ENCODE measurements around the gene HOXC5. TPM values are rescaled to one million over a fixed set of nuclear protein-coding genes. Genes with fewer than 3 reads are reported as not detected.

The HOXC5 gene
- total RNA-seq, 2 donors from 2014 or later, result not detected

DNA sequence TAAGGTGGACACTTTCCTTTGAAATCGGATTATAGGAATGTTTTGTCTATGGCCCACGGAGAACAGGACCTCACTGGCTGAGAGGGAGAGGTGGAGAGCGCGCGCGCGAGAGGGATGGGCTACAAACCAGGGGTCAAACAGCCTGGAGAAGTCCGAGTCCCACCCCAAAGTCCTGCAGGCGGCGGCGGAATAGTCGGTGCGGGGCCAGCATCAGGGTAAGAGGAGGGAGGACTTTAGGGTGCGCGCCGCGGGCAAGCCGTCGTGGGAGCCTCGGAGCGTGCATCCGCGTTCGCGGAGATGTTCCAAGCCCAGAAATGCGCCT lies 27.4 kb upstream of the HOXC5 start:
- H3K36me3 Mint-ChIP-seq (ENCODE audit: low read depth), result no peaks in the 10 kb centered on the region
- Histone ChIP-seq H3K36me3 (ENCODE audit: control insufficient read depth, insufficient read depth, low read length) (no peaks in the 10 kb centered on the region), H3K27ac (ENCODE audit: low read depth, low read length) (no peak overlapping the region), H3K4me1 (ENCODE audit: control insufficient read depth, insufficient read depth, low read length) (no peaks in the 10 kb centered on the region), H3K9ac (ENCODE audit: extremely low read depth, low read length, poor library complexity, severe bottlenecking) (no peak overlapping the region), H3K9me3 (ENCODE audit: control insufficient read depth, low read length) (no peaks in the 10 kb centered on the region), H3K27me3 (ENCODE audit: control insufficient read depth, insufficient read depth, low read length, poor library complexity, severe bottlenecking) (peaks cover 99% of the 10 kb centered on the region), H3K4me3 (ENCODE audit: low read length) (no peak overlapping the region)
- H3K4me3 Mint-ChIP-seq, result no peak overlapping the region
- peaks cover 3% of the 10 kb centered on the region for H3K4me1 Mint-ChIP-seq
- peaks cover 99% of the 10 kb centered on the region for H3K27me3 Mint-ChIP-seq (ENCODE audit: insufficient read depth)
- H3K9me3 Mint-ChIP-seq, result no peaks in the 10 kb centered on the region
- no peak overlapping the region for H3K27ac Mint-ChIP-seq
- TF ChIP-seq, protein P1, sequence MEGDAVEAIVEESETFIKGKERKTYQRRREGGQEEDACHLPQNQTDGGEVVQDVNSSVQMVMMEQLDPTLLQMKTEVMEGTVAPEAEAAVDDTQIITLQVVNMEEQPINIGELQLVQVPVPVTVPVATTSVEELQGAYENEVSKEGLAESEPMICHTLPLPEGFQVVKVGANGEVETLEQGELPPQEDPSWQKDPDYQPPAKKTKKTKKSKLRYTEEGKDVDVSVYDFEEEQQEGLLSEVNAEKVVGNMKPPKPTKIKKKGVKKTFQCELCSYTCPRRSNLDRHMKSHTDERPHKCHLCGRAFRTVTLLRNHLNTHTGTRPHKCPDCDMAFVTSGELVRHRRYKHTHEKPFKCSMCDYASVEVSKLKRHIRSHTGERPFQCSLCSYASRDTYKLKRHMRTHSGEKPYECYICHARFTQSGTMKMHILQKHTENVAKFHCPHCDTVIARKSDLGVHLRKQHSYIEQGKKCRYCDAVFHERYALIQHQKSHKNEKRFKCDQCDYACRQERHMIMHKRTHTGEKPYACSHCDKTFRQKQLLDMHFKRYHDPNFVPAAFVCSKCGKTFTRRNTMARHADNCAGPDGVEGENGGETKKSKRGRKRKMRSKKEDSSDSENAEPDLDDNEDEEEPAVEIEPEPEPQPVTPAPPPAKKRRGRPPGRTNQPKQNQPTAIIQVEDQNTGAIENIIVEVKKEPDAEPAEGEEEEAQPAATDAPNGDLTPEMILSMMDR (conservative IDR thresholded peaks at IDR 0.05), result no peak
- 7 to 11% methylated on average over 19 to 26 of the region's 26 CpGs for WGBS, 2 experiments (ENCODE audit: insufficient coverage in 1 of 2, insufficient read length in 1 of 2)
- DNase-seq, result peak; percentile 73

DNA sequence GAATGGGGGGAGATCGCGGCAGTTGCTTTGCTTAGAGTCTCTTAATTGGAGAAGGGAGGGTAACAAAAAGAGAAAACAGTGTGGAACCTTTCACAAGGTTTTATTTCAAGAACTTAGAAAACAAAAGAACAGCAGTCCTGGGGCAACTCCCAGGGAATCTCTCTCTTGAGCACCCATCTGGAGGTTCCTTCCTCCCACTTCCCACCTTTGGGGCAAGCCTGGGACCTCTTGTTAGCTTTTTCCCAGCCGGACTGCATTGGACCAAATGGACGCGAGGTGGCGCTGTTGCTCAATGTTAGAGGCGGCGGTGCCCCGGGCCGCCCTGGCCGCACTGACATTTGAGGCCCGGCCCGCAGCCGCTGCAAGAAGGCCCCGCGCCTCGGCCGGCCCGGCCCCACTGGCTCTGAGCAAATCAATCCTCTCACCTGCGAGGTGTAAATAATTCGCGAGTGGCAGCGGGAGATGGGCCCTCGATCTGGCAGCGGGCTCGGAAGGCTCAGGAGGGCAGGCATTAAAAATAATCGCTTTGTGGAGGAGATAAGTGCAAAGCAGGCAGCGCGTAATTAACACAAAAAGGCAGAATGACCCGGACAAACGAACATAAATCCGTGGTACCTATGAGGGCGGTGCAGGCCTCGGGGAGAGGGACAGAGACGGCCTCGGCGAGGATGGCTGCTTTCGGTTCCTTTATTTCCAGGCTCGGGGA lies 26.8 kb upstream of the HOXC5 start:
- Histone ChIP-seq H3K4me3 (ENCODE audit: low read length) (no peak overlapping the region), H3K27ac (ENCODE audit: low read depth, low read length) (no peak overlapping the region), H3K27me3 (ENCODE audit: control insufficient read depth, insufficient read depth, low read length, poor library complexity, severe bottlenecking) (peaks cover 99% of the 10 kb centered on the region), H3K9ac (ENCODE audit: extremely low read depth, low read length, poor library complexity, severe bottlenecking) (no peak overlapping the region), H3K4me1 (ENCODE audit: control insufficient read depth, insufficient read depth, low read length) (no peaks in the 10 kb centered on the region), H3K9me3 (ENCODE audit: control insufficient read depth, low read length) (no peaks in the 10 kb centered on the region), H3K36me3 (ENCODE audit: control insufficient read depth, insufficient read depth, low read length) (no peaks in the 10 kb centered on the region)
- peak; percentile 99 for DNase-seq
- Mint-ChIP-seq H3K9me3 (no peaks in the 10 kb centered on the region), H3K27me3 (ENCODE audit: insufficient read depth) (peaks cover 99% of the 10 kb centered on the region), H3K36me3 (ENCODE audit: low read depth) (no peaks in the 10 kb centered on the region), H3K4me3 (no peak overlapping the region), H3K4me1 (peaks cover 3% of the 10 kb centered on the region), H3K27ac (no peak overlapping the region)
- TF ChIP-seq, protein P1 (conservative IDR thresholded peaks at IDR 0.05), result peak; percentile 95
- 10 to 15% methylated on average over 28 to 39 of the region's 39 CpGs for WGBS, 2 experiments (ENCODE audit: insufficient coverage in 1 of 2, insufficient read length in 1 of 2)

DNA sequence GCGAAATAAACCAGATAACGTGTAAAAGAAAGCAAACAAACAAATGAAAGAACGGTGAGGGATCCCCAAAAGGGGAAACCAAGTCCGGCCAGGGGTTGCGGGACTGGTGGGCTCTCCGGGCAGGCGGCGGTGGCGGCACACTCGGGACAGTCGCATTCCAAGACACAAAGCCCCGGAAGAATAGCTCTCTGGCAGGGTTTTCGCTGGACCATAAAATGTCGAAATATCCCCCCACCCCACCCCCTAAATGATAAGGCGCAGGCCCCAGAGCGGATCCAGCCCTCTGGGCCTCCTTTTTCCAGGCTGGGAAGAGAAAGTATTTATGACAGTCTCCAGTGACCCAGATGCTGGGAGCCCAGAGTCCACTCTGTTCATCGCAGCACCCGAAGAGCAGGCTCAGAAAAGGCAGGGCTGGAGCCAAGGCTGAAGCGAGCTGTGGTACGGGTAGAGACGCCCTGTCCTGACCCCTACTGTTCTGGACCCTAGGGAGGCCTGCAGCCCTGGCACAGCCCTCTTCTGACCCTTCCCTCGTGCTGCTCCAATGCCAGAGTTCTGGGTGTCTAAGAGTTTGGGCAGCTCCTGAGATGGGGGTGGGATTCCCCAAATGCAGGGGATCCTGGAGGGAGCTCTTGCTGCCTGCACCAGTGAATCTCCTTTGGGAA lies 26.2 kb upstream of the HOXC5 start:
- Histone ChIP-seq H3K9ac (ENCODE audit: extremely low read depth, low read length, poor library complexity, severe bottlenecking) (no peak overlapping the region), H3K27me3 (ENCODE audit: control insufficient read depth, insufficient read depth, low read length, poor library complexity, severe bottlenecking) (peaks cover 99% of the 10 kb centered on the region), H3K4me3 (ENCODE audit: low read length) (no peak overlapping the region), H3K27ac (ENCODE audit: low read depth, low read length) (no peak overlapping the region), H3K4me1 (ENCODE audit: control insufficient read depth, insufficient read depth, low read length) (no peaks in the 10 kb centered on the region), H3K36me3 (ENCODE audit: control insufficient read depth, insufficient read depth, low read length) (no peaks in the 10 kb centered on the region), H3K9me3 (ENCODE audit: control insufficient read depth, low read length) (no peaks in the 10 kb centered on the region)
- H3K9me3 Mint-ChIP-seq, result no peaks in the 10 kb centered on the region
- H3K36me3 Mint-ChIP-seq (ENCODE audit: low read depth), result no peaks in the 10 kb centered on the region
- TF ChIP-seq, protein P1 (conservative IDR thresholded peaks at IDR 0.05), result no peak
- no peak for DNase-seq
- H3K4me3 Mint-ChIP-seq, result no peak overlapping the region
- peaks cover 3% of the 10 kb centered on the region for H3K4me1 Mint-ChIP-seq
- peaks cover 99% of the 10 kb centered on the region for H3K27me3 Mint-ChIP-seq (ENCODE audit: insufficient read depth)
- H3K27ac Mint-ChIP-seq, result no peak overlapping the region
- WGBS, 2 experiments (ENCODE audit: insufficient coverage in 1 of 2, insufficient read length in 1 of 2), result 35 to 36% methylated on average over 9 to 22 of the region's 22 CpGs
